Inferior parietal cortex (tissue), 1 donor: ENCODE measurements around the gene PROZ.
A peak's percentile ranks its signal among the peaks of the same experiment; 100 is the strongest.

Experiments
- DNase-seq: peaks from one replicate; pipeline ENCODE4 v3.0.0-alpha.2; 2016; ENCODE audit errors: extremely low spot score

The PROZ gene

GRCh38 chr13:113207890-113208420 lies 49.5 kb downstream of the PROZ start:
- no peak for DNase-seq

DNA sequence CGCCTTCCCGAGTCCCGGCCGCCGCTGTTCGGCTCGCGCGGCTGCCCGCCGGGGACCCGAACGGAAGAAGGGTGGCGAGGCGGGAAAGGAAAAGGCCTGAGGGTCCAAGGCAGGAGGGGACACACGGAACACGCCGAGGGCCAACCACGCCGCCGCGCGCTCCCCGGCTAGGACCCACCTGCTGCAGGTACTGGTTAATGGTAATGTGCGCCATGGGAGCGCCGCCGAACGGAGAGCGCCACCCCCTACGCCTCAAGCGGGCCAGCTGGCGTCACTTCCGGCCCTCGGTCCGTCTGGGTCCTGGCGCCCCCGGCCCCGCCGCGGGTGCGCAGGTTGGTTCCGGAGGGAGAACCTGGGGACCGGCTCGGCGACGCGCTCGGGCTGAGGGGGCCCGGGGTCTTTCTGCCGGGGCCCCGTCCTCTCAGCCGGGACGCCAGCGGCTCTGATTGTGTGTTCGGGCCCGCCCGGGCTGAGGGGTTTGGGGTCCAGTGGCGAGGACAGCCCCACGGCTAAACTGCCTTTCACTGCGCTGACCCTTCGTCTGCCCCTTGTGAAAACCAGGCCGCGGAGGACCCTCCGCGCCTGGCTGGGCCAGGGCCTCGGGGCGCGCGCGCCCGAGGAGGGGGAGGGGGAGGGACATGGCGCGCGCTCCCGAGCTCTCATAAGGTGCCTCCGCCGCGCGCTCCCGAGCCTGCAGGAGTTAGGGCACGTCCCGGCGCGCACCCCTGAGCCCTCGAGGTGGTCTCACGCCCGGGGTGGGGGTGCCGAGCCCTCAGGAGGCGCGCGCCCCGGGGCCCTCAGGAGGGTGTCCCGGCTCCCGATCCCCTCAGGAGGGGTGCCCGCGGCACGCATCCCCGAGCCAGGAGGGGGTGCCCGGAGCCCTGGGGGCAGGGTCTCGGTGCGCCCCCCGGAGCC lies 50.2 kb downstream of the PROZ start, which contains the start of gene PCID2:
Gene PCID2 (minus strand): TSS at position 249 of the 915 bp plus-strand sequence. CDS start 35 bp downstream, at position 214.
- peak; percentile 89 for DNase-seq

DNA sequence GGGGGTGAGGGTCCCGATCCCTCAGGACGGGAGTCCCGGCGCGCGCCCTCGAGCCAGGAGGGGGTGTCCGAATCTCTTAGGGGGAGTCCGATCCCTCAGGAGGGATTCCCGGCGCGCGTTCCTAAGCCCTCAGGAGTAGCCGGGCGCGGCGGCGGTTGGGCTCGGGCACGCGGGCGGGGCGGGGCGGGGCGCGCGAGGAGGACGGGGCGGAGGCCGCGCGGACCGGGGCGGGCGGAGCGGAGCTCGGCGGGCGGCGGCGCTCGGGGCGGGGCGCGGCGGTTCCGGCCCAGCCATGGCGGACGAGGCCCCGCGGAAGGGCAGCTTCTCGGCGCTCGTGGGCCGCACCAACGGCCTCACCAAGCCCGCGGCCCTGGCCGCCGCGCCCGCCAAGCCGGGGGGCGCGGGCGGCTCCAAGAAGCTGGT lies 50.9 kb downstream of the PROZ start, which contains the start of gene CUL4A:
Gene CUL4A (plus strand): TSS at position 278 of the 423 bp plus-strand sequence. CDS start 15 bp downstream, at position 293.
- DNase-seq: peak; percentile 44

DNA sequence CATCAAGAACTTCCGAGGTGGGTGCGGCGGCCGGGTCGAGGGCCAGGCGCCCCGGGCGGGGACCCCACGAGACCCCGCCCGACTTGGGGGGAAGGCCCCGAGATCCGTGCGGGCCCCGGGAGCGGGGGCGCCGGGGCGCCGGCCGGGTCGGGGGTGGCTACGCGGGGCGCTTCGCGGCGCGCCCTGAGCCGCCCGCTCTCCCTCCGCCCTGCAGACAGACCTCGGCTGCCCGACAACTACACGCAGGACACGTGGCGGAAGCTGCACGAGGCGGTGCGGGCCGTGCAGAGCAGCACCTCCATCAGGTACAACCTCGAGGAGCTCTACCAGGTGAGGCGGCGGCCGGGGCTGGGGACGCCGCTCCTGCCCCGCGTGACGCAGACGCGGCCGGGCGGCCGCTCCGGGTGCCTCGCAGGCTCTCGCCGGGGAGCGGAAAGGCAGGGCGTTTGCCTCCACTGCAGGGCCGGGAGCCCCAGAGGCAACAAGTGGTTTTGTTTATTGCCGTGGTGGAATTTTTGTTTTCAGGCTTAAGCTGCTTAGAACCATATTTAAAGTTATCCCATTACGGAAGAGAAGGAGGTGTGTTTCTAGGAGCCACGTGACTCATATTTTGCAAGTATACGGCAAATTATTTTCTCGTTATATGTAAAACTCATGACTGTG lies 51.4 kb downstream of the PROZ start:
- no peak for DNase-seq

GRCh38 chr13:113210833-113211232 lies 52.4 kb downstream of the PROZ start:
- no peak for DNase-seq

- DNase-seq: no peak
Measured at GRCh38 chr13:113211774-113212173, 53.3 kb downstream of the PROZ start.

- no peak for DNase-seq
Measured at GRCh38 chr13:113216254-113217048, 58.0 kb downstream of the PROZ start.

DNA sequence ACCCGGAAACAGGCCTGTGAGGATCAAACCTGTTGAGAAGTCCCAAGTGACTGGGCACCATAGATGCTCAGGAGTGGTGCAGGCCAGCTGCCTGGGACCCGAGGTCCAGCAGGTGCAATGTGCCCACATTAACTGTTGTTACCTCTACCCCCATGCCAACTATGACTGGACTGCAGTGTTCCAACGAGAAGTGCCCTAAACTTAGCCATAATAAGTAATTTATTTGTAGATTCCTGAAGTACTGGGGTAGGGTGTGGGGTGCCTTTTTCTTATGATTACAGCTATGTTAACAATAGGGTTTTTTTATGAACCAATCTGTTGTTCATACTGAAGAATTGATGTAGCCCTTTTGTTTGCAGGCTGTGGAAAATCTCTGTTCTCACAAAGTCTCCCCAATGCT lies 60.1 kb downstream of the PROZ start:
- no peak for DNase-seq

GRCh38 chr13:113219256-113219940 lies 61.0 kb downstream of the PROZ start:
- DNase-seq: no peak

DNA sequence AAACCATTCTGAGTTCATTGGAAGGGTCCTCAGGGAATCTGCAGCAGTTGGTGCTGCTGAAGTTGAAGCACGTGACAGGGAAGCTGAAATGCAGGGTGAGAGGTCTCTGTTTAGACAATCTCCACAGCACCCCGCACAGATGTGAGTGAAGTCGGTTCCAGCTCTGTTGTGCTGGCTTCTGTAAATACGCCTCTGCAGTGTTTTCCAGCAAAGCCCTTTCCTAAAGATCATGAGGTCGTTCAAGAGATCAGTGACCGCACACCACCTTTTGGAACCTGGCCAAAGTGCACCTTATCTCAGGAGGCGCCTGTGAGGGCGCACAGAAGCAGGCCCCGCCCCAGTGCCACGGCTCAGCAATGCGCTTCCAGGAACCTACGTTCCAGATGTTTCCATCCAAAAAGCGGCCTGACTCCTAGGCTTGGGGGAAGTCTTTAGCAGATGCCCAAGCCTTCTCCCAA lies 61.7 kb downstream of the PROZ start:
- DNase-seq: no peak

GRCh38 chr13:113220877-113221276 lies 62.4 kb downstream of the PROZ start:
- DNase-seq: no peak
